Measurements from ENCODE around the gene CABP7. TPM values are rescaled to one million over a fixed set of nuclear protein-coding genes. Genes with fewer than 3 reads are reported as not detected.

CABP7 gene
- total RNA-seq, 1 experiment from 2014 or later: not detected

- H3K4me2 ChIP-seq (ENCODE audit: low read length): no peak overlapping the region
- H3K4me3 ChIP-seq (replicated peaks in 1 of 2; ENCODE audit: low read depth in 1 of 2, low read length in 2 of 2): no peak overlapping the region
- H3K9ac ChIP-seq (ENCODE audit: low read length): no peak overlapping the region
- ChIA-PET RAD21 (ENCODE audit: low non-redundant PET in 1 of 2, low total read pairs in 2 of 2, uncharacterized antibody in 2 of 2, unreplicated experiment in 2 of 2) (no interaction called here), CTCF (no interaction called here), POLR2A (interaction anchor here (1.1 kb wide), 1 partner anchor 36 kb away, joined by 3 read pairs; no protein-coding TSS in a partner anchor)
- no peak overlapping the region for H2AFZ ChIP-seq (ENCODE audit: low read depth, low read length, poor library complexity, severe bottlenecking)
- intact Hi-C loops (cut with micrococcal nuclease): no loop called here
- no peak for TF ChIP-seq EZH2 (IDR thresholded peaks at IDR 0.05)
- TF ChIP-seq SIN3A (IDR thresholded peaks at IDR 0.05; ENCODE audit: low read depth): no peak
- no peak for TF ChIP-seq EZH2phosphoT487 (IDR thresholded peaks at IDR 0.05; ENCODE audit: borderline replicate concordance)
- no peak for TF ChIP-seq CTCF (IDR thresholded peaks at IDR 0.05 in 2 of 3, conservative IDR thresholded peaks at IDR 0.05 in 1 of 3; ENCODE audit: borderline replicate concordance in 1 of 3, insufficient read depth in 1 of 3, low read depth in 2 of 3, low read length in 2 of 3)
- no peak for TF ChIP-seq ZBTB33 (IDR thresholded peaks at IDR 0.05; ENCODE audit: extremely low read depth, insufficient replicate concordance, low read length)
- TF ChIP-seq ELF1 (IDR thresholded peaks at IDR 0.05; ENCODE audit: borderline replicate concordance, low read depth): no peak
- no peak for TF ChIP-seq SRF (IDR thresholded peaks at IDR 0.05; ENCODE audit: low read depth)
- H3K27ac ChIP-seq (ENCODE audit: low read depth, low read length): no peak overlapping the region
- H3K9me2 ChIP-seq (ENCODE audit: insufficient read depth): no peaks in the 10 kb centered on the region
- BruUV-seq (replicated peaks): no TSS peak
- no peaks in the 10 kb centered on the region for H3K79me2 ChIP-seq (ENCODE audit: insufficient read depth, low read length)
- no peaks in the 10 kb centered on the region for H3K27me3 ChIP-seq (ENCODE audit: insufficient read depth, low read length)
- H3K4me1 ChIP-seq (ENCODE audit: control insufficient read depth in 1 of 2, insufficient read depth in 2 of 2, low read length in 2 of 2): no peaks in the 10 kb centered on the region
- H3K9me3 ChIP-seq (ENCODE audit: control insufficient read depth in 1 of 2, insufficient read depth in 1 of 2, low read depth in 1 of 2, low read length in 2 of 2): no peaks in the 10 kb centered on the region
- DNase-seq (ENCODE audit: low read depth, low spot score) (no peak), ATAC-seq (no peak)
- H3K36me3 ChIP-seq (ENCODE audit: control insufficient read depth in 1 of 2, insufficient read depth in 2 of 2, low read length in 2 of 2): no peaks in the 10 kb centered on the region
- H4K20me1 ChIP-seq (ENCODE audit: insufficient read depth): no peaks in the 10 kb centered on the region
Measured at GRCh38 chr22:29737251-29738117, 17.7 kb downstream of the CABP7 start.
